ENCODE measurements around the gene LTB4R.

LTB4R gene, protein sequence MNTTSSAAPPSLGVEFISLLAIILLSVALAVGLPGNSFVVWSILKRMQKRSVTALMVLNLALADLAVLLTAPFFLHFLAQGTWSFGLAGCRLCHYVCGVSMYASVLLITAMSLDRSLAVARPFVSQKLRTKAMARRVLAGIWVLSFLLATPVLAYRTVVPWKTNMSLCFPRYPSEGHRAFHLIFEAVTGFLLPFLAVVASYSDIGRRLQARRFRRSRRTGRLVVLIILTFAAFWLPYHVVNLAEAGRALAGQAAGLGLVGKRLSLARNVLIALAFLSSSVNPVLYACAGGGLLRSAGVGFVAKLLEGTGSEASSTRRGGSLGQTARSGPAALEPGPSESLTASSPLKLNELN

DNA sequence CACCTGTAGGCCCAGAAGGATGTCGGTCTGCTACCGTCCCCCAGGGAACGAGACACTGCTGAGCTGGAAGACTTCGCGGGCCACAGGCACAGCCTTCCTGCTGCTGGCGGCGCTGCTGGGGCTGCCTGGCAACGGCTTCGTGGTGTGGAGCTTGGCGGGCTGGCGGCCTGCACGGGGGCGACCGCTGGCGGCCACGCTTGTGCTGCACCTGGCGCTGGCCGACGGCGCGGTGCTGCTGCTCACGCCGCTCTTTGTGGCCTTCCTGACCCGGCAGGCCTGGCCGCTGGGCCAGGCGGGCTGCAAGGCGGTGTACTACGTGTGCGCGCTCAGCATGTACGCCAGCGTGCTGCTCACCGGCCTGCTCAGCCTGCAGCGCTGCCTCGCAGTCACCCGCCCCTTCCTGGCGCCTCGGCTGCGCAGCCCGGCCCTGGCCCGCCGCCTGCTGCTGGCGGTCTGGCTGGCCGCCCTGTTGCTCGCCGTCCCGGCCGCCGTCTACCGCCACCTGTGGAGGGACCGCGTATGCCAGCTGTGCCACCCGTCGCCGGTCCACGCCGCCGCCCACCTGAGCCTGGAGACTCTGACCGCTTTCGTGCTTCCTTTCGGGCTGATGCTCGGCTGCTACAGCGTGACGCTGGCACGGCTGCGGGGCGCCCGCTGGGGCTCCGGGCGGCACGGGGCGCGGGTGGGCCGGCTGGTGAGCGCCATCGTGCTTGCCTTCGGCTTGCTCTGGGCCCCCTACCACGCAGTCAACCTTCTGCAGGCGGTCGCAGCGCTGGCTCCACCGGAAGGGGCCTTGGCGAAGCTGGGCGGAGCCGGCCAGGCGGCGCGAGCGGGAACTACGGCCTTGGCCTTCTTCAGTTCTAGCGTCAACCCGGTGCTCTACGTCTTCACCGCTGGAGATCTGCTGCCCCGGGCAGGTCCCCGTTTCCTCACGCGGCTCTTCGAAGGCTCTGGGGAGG lies at the start of gene LTB4R:
Gene LTB4R, plus strand, starts transcription at position 857 of the 959 bp plus-strand sequence. CDS start 4,150 bp downstream, outside the sequence.
- DNase-seq: no peak

DNA sequence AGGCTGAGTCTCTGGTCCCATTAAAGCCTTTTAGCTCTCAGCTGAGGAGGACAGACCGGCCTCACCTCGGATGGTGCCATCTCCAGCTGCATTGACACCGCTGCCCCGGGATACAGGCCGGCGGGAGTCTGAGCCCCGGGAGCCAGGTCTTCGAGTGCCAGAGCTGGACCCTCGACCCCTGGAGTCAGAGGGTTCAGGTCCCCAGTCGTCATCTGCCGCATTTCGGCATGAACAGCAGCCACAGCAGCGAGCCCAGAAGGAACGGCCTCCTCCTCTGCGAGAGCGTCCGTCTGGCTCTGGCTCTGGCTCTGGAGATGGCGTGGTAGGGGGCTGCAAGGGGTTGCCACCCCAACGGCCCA lies 49.4 kb upstream of the LTB4R start:
- no peak for DNase-seq

DNA sequence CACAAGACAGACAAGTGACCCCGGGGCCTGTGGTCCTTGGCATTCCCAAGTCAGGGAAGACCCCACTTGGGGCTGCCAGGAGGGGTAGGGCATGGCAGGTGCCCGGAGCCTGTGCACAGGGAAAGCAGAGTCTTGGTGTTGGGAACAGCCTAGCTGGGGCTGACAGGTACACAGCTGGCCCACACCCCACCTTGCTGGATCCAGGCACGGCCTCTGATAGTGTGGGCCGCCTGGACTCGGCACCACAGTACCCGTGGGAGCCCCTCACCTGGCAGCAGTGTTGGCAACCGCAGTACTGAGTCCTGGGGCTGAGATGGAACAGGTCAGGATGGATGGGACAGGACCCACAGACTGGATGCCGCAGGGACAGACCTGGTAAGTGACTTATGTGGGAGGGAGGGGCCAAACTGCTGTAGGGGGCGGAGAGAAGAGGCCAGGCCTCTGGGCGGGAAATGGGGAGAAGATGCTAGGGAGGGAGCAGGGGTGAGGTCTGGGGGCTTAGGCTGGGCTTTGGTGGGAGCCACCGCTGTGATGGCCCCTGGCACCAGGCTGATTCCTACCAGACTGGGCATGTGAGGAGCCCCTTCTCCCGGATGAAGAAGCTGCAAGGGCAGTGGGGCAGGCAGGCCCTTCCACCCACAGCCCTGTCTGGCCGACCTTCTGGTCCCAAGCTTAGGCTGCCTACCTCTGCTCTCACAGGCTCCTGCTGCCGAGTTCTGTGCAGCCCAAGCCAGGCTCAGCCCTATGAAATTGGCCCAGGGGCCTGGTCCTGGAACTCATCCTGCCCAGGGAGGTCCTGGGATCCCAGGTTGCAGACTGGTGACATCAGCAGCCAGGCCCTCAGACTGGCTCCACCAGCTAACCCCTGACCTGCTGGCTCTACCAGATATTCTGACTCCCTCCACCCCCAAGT lies 48.2 kb upstream of the LTB4R start, which contains the start of gene TGM1:
Gene TGM1, minus strand, starts transcription at position 357 of the 913 bp plus-strand sequence. CDS start 825 bp downstream, outside the sequence.
- no peak for DNase-seq

DNA sequence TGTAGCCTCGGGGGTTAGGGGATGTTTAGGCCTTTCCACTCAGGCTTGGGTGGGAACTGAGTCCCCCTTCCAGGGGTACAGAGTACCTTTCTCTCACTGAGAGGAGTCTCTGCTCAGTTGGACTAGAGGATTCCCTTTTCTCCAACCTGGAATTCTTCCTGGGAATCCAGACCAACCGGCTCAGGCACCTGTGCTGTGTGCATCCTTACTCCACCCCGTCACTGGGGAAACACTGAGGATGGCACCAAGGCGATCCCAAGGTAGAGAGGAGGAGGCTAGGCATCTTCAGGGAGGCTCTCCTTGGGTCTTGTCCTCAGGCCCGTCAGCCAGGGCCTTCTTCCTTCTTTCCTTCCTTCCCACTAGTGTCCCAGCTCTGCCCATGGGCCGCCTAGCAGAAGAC lies 47.5 kb upstream of the LTB4R start:
- no peak for DNase-seq

DNA sequence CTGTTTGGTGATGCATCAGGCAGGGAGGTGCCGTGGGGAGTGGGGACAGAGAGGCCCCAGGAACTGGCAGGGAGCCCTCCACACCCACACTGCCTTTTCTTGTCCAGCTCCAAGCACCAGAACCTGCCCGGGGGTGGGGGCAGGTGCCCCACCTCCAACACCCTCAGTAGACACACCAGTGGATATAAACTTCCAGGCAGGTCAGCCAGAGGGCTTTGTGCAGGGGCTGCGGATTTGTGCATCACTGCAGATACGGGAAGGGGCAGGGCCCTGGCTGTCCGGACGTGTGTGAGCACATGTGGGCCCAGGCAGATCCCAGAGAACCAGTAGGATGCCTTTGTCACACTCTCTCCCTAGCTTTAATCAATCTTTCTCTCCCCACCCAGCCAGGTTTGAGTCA lies 47.0 kb upstream of the LTB4R start:
- DNase-seq: no peak

DNA sequence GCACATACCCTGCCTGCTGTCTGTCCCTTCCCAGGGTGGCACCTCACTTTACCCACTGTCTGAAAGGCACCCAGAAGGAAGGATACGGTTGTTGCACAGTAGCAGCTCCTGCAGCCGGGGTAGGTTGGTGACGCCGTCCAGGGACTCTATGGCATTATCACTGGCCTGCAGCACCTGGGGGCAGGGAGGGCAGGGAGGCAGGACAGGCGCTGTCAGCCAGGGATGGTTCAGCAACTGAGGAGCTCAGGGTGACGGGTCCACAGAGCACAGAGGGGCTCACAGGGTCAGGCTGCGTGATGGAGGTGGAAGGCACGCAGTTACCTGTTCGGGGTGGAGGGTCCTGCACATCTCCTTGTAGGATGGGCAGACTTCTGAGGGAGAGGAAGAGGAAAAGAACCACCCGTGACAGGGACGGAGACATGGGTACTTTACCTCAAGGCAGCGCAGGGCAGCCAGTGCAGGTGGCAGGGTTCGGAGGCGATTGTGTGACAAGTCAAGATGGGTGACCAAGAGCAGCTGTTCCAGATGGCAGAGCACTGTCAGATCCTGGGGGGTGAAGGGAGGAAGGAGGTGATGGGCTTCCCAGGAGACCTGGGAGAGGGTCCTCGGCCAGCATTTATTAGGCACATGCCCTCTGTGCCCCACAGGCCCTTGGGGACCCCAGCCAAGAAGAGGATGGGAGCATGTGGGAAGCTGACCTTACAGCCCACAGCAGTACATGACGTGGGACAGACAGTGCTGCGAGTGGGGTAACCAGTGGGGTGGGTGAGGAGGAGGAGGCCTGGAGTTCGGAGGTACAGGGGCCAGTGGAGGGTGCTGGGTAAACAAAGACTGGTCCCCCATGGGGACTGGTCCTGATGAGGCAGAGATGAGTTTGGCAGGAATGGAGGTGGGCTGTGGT lies 44.7 kb upstream of the LTB4R start:
- DNase-seq: no peak

DNA sequence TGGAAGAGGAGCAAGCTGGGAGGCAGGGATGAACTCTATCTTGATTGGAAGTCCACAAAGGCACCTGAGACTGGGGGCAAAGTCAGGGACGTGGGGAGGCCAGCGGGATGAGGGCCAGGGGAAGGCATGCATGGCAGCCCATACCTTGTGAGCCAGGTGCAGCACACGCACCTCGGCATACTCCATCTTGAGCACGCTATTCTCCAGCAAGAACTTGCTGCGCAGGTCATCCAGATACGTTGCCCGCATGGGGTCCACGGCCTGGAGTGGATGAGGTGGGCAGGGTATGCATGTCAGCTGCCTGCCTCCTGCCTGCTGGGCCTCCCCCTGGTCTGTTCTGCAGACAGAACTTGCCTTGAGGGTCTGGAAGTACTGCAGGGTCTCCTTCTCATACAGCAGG lies 43.8 kb upstream of the LTB4R start:
- no peak for DNase-seq

DNA sequence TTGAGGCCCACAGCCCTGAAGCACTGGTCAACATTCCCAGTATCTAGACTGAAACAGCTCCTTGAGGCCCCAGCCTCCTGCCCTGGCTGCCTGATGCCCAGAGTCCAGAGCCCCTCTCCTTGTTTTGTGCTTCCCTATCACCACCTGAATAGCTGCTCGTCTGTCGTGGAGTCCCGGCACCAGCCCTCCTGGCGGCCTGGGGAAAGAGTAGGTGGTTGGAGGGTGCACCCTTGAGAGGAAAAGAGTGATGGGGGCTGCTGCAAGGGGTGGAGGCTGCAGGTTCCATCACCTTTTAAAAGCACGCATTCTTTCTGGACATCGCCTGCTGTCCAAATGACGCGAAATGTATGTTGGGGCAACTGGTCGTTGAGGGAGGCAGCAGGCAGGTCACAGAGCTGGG lies 43.1 kb upstream of the LTB4R start:
- no peak for DNase-seq

DNA sequence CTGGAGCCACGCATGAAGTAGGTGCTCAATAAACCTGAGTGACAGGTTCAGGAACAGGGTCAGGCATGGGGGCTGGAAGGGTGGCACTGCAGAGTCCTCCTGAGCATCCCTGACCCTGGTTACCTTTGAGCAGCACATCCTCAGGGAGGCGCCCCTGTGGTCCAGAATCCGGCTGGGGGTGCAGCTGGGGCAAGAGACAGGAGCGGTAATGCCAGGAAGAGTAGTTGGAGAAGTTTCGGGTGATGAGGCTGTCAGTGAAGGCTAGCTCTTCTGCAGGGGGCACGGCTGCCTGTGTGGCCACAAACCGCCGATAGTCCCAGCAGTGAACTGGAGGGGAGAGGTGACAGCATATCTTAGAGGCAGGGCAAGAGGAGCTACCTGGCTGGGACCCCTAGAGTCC lies 41.9 kb upstream of the LTB4R start:
- no peak for DNase-seq

DNA sequence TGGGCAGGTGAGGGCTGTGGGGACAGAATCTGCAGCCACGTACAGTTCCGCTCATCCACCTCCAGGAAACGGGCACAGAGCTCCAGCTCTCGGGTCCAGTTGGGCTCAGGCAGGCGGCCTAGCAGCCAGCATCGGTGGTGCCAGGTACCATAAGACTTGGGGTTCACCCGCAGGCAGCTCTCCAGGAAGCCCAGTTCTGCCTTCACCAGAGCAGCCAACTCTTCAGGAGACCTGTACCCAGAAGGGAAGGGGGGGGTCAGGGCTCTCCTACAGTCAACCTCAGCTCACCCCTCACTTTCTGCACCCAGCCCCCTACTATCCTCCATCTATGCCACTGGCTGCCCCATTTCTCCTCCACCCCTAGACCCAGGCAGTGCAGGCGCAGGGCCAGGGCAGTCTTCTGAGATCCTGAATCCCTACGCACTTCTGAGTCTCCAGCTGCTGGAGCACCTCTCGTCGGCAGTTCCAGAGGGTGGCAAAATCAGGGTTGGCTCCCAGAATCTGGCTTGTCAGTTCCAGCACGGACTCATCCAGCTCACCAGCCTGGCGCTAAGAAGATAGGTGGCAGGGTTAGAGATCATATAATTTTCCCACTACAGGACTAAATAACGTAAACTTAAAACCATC lies 41.3 kb upstream of the LTB4R start:
- no peak for DNase-seq

DNA sequence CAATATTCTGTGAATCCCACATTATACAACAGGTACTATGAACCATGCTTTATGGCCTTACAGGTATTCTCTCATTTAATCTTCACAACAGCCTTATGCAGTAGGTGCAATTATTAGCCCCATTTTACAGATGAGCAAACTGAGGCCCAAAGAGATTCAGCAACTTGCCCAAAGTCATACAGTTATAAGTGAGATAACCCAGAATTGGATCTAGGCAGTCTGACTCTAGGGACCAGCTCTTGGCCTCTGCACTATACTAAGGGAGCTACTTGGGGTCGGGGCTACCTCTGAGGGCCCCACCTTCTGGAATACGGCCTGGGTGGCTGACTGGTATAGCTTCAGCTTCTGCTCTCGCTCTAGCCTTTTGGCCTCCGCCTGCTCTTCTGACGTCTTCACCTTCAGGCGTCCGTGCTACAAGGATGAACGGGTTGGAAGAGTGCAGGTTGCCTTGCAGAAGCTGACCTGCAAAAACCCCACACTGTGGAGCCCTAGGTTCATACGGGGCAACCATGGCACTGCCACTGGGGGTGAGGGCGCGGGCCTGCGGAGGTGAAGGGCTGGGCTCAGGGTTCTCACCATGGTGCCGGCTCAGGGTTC lies 40.7 kb upstream of the LTB4R start:
- DNase-seq: no peak

DNA sequence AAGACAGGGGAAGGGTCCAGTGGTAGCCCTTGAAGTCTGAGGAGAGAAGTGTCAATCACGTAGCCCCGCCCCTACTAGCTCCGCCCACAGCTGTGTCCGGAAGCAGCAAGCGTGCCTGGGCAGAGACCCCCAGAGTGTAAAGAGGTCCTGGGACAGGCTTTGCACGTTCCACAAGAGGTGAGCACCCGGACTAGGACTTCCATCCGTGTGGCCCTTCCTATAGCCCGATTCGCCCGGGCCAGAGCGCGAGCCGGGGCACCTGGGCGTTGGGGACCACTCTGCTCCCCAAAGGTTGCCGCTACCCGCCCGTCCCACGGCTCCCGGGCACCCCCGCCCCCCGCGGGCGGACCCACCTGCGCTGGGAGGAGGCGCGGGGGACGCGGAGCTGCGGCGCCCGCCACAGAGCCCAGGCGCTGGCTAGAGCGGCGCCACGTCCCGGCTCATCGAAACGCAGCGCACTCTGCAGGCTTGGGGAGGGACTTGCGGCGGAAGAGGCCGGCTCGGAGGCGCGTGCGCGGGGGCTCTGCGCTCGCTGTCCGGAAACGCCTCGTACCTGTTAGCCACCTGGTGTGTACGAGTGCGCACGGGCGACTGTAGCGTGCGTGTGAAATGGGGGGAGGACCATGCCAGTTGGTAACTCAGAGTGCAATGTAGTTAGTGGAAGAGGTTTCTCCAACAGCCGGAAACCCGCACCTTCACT lies 40.0 kb upstream of the LTB4R start, which contains the start of gene RABGGTA:
Gene RABGGTA, minus strand, starts transcription at position 464 of the 700 bp plus-strand sequence. CDS start 482 bp downstream, outside the sequence.
- DNase-seq: peak; percentile 59

DNA sequence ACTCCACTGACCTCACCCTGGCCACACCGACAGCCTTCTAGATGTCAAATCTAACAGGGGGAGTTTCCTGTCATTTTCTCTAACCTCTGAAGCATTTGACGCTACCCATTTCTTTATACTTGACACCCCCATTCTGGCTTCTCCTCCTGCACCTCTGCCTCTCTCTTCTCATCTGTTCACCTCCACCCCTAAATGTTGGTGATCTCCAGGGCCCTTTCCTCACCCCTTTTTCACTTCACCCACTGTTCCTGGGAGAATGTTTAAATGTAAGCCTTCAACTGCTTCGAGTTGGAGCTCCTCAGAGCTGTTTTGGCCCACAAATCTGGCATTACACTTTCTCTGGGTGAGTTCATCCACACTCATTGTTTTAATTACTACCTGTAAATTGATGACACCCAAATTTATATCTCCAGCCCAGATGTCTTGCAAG lies 39.5 kb upstream of the LTB4R start:
- no peak for DNase-seq

DNA sequence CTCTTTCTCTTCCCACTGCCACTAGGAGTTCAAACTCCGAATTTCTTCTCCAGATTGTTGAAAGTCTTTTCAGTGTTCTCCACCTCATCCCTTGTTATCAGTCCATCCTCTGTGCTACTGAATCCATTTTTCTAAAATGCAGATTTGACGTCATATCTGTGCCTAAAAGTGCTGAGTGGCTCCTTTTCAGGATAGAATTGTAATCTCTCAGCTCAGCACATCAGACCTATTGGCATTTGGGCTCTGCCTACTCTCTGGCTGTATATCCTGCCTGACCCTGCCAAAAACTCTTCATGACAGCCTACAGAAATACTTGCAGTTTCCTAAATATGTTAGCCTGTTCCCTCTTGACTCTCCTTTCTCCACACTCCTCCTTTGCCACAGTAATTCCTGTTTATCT lies 38.8 kb upstream of the LTB4R start:
- DNase-seq: no peak

DNA sequence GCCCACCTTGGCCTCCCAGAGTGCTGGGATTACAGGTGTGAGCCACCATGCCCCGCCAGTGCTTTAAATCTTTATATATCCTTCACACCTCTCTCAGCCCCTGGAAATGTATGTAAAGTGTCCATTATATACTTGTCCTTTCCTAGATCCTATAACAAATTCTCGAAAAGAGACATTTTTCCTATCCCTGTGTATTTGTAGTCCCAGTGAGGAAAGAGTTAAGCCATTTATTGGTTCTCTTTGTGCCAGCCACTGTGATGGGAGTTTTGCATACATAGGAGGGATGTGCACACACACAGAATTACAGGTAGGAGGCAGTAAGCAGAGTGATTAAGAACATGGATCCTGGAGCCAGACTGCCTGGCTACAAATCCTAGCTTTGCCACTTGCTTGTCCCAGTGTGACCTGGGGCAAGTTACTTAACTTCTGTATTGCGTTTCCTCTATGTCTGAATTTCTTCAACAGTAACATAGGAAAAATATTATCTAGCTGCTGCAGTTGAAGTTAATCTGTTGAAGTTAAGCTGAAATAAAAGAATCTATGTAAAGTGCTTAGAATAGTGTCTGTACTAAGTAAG lies 37.8 kb upstream of the LTB4R start:
- no peak for DNase-seq

DNA sequence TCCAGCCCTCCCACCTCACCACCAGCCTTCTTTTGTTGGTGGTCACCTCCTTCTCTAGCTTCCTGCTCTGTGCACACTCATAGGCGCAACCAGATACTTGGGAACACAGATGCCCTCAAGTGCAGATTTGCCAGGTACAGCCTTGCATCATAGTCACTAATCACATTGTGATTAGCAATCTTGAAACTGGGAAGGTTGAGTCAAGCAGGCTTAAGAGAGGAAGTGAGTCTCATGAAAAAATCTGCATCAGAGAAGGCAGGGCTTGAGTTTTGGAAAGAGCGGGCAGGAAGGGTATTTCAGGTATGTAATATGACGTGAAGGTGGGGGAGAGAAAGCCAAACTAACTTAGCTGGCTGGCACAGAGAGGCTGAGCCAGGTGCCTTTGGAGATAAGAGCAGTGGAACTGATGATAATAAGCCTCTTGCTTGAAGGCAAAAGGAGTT lies 37.2 kb upstream of the LTB4R start:
- DNase-seq: no peak

DNA sequence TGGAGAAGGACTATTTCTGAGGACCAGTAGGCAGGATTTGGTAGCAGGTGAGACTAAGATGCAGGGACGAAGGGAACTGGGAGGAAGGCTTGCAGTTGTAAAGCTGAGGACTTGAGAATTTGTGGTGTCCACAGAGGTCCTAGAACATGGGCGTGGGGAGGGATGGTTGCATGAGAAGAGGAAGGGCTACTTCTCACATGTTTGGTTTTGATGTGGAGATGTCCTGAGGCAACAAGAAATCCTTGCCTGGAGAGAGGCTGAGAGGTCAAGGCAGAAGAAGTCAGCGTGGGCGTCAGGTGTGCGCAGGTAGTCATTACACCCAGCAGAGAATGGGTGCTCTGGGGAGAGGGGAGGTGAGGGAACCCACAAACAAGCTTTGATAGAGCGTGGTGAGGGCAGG lies 34.2 kb upstream of the LTB4R start:
- DNase-seq: no peak

DNA sequence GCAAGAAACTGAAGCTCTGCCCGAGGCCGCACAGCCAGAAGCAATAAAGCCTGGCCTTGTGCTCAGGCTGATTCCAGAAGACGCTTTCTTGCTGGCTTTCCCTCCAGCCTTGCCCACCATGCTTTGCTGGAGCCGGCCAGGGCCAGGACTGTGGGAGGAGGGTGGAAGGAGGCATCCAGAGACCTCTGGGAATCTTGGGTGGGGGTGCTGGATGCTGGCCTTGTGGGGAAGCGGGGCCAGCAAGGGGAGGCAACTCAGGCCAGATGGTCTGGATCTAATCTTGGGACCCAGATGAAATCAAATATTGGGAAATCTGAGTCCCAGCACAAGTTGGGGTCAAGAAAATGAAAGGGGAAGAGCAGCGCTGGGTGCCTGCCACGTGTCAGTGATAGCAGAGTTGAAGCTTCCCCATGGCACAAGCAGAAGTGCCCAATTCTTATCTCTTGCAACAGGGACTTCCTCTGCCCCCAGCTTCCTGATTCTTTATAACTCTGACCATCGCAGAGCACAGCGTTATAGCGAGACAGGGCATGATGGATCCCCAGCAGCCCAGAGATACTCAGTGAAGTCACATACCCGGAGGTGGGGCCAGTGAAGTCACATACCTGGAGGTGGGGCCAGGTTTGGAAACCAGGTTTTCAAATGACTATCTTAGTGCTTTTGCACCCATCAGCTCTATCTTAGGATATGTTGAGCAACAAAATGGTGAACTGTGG lies 33.5 kb upstream of the LTB4R start:
- DNase-seq: no peak

DNA sequence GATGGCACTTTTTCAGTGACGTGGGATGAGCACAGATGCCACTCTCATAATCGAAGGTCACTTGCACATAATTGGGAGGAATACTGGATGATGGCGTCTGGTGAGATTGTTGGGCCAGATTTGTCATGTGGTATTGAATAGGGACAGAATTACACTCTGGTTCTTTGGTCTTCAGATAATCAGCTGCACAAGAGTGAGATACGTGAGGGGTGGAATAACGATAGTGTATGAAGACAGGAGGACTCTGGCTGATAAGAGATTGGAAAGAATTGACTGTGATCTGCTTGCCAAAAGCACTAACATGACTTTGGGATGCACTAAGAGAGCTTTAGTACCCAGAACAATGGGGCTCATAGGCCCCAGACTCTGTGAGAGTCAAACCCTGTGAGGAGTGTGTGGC lies 32.9 kb upstream of the LTB4R start:
- no peak for DNase-seq

Measured in T1000 (cell line).